Measurements from ENCODE around the gene REEP1.

Gene REEP1

GRCh38 chr2:86360776-86361175 is 23.4 kb upstream of the REEP1 start:
- no peak for TF ChIP-seq CTCF (IDR thresholded peaks at IDR 0.05)

GRCh38 chr2:86358957-86359356 is 21.5 kb upstream of the REEP1 start:
- TF ChIP-seq CTCF (IDR thresholded peaks at IDR 0.05): no peak

GRCh38 chr2:86357392-86357963 is 20.1 kb upstream of the REEP1 start:
- TF ChIP-seq CTCF (IDR thresholded peaks at IDR 0.05): no peak

GRCh38 chr2:86352727-86353221 is 15.3 kb upstream of the REEP1 start:
- no peak for TF ChIP-seq CTCF (IDR thresholded peaks at IDR 0.05)

- no peak for TF ChIP-seq CTCF (IDR thresholded peaks at IDR 0.05)
These were observed 14.8 kb upstream of the REEP1 start for GRCh38 chr2:86352137-86352726.

- TF ChIP-seq CTCF (IDR thresholded peaks at IDR 0.05): no peak
These were observed 13.3 kb upstream of the REEP1 start for GRCh38 chr2:86350751-86351150.

- no peak for TF ChIP-seq CTCF (IDR thresholded peaks at IDR 0.05)
These were observed 10.0 kb upstream of the REEP1 start for GRCh38 chr2:86347401-86347800.

All from LNCAP (cell line).